Measurements from ENCODE around the gene MCM6. TPM values are rescaled to one million over a fixed set of nuclear protein-coding genes. Genes with fewer than 3 reads are reported as not detected.

MCM6 gene
- total RNA-seq, 1 experiment from 2014 or later: 96.0 TPM

DNA sequence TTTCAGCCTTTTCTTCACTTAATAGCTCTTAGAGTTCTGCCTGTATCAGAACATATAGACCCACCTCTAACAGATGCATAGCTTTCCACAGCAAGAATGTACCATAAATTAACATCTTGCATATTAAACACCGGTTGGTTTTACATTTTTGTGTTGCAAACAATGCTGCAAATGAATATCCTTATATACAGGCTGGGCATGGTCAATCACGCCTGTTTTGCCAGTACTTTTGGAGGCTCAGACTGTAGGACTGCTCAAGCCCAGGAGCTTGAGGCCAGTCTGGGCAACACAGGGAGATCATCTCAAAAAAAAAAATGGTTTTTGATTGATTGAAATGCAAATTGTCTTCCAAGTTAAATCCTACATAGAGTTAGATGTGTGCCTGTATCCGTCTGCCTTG, 37.7 kb downstream of the MCM6 start:
- Mint-ChIP-seq H3K27ac (ENCODE audit: unreplicated experiment) (no peak overlapping the region), H3K36me3 (ENCODE audit: insufficient read depth, unreplicated experiment) (peaks cover 52% of the 10 kb centered on the region), H3K4me3 (ENCODE audit: unreplicated experiment) (no peak overlapping the region), H3K4me1 (ENCODE audit: low read depth, unreplicated experiment) (peaks cover 9% of the 10 kb centered on the region), H3K9me3 (ENCODE audit: unreplicated experiment) (no peaks in the 10 kb centered on the region), H3K27me3 (ENCODE audit: insufficient read depth, unreplicated experiment) (no peaks in the 10 kb centered on the region)
- ChIA-PET POLR2A (no interaction called here), CTCF (no interaction called here)
- Histone ChIP-seq H3K36me3 (ENCODE audit: control insufficient read depth, insufficient read depth, low read length) (peaks cover 2% of the 10 kb centered on the region), H3K9me3 (no peaks in the 10 kb centered on the region), H3K4me3 (ENCODE audit: low read depth, low read length) (no peak overlapping the region), H3K27me3 (replicated peaks; ENCODE audit: control insufficient read depth, insufficient read depth, low read length) (no peaks in the 10 kb centered on the region), H3K4me1 (0 out of 2 replicates have a peak, but pooled peaks cover 7% of the 10 kb centered on the region)
- BruUV-seq (replicated peaks): no TSS peak
- TF ChIP-seq CTCF (IDR thresholded peaks at IDR 0.05; ENCODE audit: insufficient read depth in 1 of 2, low read depth in 1 of 2, low read length in 1 of 2, severe bottlenecking in 1 of 2, unreplicated experiment in 1 of 2): no peak
- DNase-seq: no peak
- intact Hi-C loops (cut with micrococcal nuclease; ENCODE audit: unreplicated experiment): no loop called here

DNA sequence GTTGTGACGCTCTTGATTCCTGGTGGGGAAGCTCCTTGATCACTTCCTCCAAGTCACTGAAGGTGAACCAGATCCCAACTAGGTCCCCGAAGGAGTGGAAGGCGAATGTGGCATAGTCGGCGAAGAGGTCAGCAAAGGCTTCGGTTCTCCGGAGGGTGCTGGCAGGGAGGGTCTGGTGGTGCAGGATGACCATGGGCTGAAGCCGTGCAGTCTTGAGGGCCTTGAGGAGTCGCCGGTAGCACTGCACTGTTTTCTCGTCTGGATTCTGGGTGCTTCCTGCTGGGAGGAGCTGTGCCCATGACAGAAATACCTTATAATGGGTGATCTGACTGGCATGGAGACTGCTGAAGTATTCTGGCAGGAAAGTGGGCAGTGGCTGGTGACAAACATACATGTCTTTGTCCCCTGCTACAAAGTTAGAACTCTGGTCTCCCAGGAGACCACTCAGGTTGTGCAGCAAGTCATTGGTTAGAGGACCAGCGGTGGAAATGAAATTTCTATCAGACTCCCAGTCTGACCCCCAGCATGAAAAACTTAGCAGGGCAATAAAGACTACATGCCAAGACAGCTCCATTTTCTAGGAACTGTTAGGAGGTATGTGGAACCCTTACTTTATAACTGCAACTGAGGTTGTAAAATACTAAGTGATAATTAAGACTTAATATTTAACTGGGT, 39.5 kb downstream of the MCM6 start, which contains the start of gene LCT:
TSS of gene LCT (minus strand) at position 589 of the 675 bp plus-strand sequence. CDS start at position 574, 15 bp downstream.
- ChIA-PET POLR2A (no interaction called here), CTCF (no interaction called here)
- TF ChIP-seq CTCF (IDR thresholded peaks at IDR 0.05; ENCODE audit: insufficient read depth in 1 of 2, low read depth in 1 of 2, low read length in 1 of 2, severe bottlenecking in 1 of 2, unreplicated experiment in 1 of 2): no peak
- TSS peak; percentile 13 for BruUV-seq (replicated peaks)
- peaks cover 34% of the 10 kb centered on the region for H3K36me3 Mint-ChIP-seq (ENCODE audit: insufficient read depth, unreplicated experiment)
- Histone ChIP-seq H3K4me3 (ENCODE audit: low read depth, low read length) (no peak within 1 kb of the TSS), H3K4me1 (peaks cover 20% of the 10 kb centered on the region), H3K27me3 (replicated peaks; ENCODE audit: control insufficient read depth, insufficient read depth, low read length) (no peaks in the 10 kb centered on the region), H3K36me3 (ENCODE audit: control insufficient read depth, insufficient read depth, low read length) (no peaks in the 10 kb centered on the region; the same call in 1 of the 2 replicates), H3K9me3 (no peaks in the 10 kb centered on the region)
- no peaks in the 10 kb centered on the region for H3K9me3 Mint-ChIP-seq (ENCODE audit: unreplicated experiment)
- H3K27ac Mint-ChIP-seq (ENCODE audit: unreplicated experiment): peak within 1 kb of the TSS; percentile 22
- intact Hi-C loops (cut with micrococcal nuclease; ENCODE audit: unreplicated experiment): no loop called here
- H3K27me3 Mint-ChIP-seq (ENCODE audit: insufficient read depth, unreplicated experiment): no peaks in the 10 kb centered on the region
- H3K4me1 Mint-ChIP-seq (ENCODE audit: low read depth, unreplicated experiment): peaks cover 14% of the 10 kb centered on the region
- DNase-seq: no peak
- H3K4me3 Mint-ChIP-seq (ENCODE audit: unreplicated experiment): no peak within 1 kb of the TSS

DNA sequence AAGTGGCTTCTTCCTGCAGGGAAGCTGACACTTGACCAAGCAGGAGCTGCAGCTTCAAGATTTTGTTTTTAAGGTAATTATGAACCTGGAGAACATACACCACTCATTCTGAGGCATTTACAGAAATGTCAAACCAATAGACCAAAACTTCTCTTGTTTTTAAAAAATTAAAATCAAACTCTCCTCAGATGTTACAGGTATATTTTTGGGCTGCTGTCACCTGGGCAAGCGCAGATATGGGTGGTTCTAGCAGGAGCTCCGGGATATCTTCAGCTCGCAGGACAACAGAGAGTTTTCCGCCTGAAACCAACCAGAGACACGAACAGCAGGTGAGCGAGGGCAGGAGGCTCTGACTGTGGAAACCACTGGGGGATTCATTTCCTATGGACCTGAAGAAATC, 43.4 kb downstream of the MCM6 start:
- H3K4me3 ChIP-seq (ENCODE audit: low read depth, low read length): no peak overlapping the region
- H3K36me3 ChIP-seq (ENCODE audit: control insufficient read depth, insufficient read depth, low read length): no peaks in the 10 kb centered on the region
- H3K9me3 ChIP-seq: no peaks in the 10 kb centered on the region
- Mint-ChIP-seq H3K27ac (ENCODE audit: unreplicated experiment) (peak overlapping the region; percentile 63), H3K4me3 (ENCODE audit: unreplicated experiment) (no peak overlapping the region), H3K9me3 (ENCODE audit: unreplicated experiment) (no peaks in the 10 kb centered on the region), H3K36me3 (ENCODE audit: insufficient read depth, unreplicated experiment) (peaks cover 17% of the 10 kb centered on the region), H3K27me3 (ENCODE audit: insufficient read depth, unreplicated experiment) (no peaks in the 10 kb centered on the region), H3K4me1 (ENCODE audit: low read depth, unreplicated experiment) (peaks cover 33% of the 10 kb centered on the region)
- no peak for TF ChIP-seq CTCF (IDR thresholded peaks at IDR 0.05; ENCODE audit: insufficient read depth in 1 of 2, low read depth in 1 of 2, low read length in 1 of 2, severe bottlenecking in 1 of 2, unreplicated experiment in 1 of 2)
- DNase-seq: no peak
- H3K4me1 ChIP-seq: peaks cover 46% of the 10 kb centered on the region
- POLR2A ChIA-PET: no interaction called here
- no TSS peak for BruUV-seq (replicated peaks)
- CTCF ChIA-PET: interaction anchor here (0.8 kb wide), 1 partner anchor 36 kb away, joined by 3 read pairs; no protein-coding TSS in a partner anchor
- H3K27me3 ChIP-seq (replicated peaks; ENCODE audit: control insufficient read depth, insufficient read depth, low read length): no peaks in the 10 kb centered on the region
- intact Hi-C loops (cut with micrococcal nuclease; ENCODE audit: unreplicated experiment): no loop called here
